Activated CD8-positive, alpha-beta memory T cell treated with anti-CD3 and anti-CD28 coated beads, Interleukin-2, amount 50 U/mL, for 4 hours (primary cell): Measurements from ENCODE around the gene SDR39U1.

Experiments used
- DNase-seq: peaks from one replicate; pipeline ENCODE4 v3.0.0-alpha.2; 2020

The SDR39U1 gene

DNA sequence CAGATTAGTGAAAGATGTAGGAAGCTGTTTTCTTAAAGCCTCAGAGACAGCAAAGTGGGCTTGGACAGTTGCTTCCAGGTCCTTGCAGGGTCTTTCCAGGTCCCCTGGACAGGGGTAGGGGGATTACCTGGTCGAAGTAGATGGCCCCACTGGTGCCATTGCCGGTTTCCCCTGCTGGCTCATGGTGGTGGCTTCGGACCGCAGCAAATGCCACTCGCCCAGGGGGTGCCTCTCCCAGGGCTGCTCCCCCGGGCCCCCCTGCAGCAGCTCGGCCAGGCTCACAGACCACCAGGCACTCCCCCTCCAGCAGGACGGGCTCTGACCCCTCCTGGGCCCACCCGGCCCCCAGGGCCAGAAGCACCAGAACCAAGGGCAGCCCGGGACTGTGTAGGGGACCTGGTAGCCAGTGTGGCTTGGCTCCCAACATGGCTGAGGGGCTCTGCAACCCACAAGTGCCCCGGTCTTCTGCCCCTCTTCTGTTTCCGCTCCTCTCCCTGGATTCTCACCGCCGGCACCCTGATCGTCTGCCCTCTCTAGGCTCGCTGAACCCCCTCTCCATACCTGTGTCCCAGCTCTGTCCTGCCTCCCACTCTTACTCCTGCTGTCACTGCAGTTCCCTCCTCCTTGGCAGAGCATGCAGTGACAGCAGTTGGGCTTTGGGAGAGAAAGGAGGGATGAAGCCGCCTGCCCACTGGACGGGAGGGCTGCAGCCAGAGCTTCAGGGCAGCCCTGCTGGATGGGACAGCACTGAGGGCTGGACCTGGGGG lies 13.8 kb downstream of the SDR39U1 start:
- no peak for DNase-seq

- DNase-seq, result no peak
These were observed 14.8 kb downstream of the SDR39U1 start for GRCh38 chr14:24427537-24428508.

GRCh38 chr14:24426912-24427536 lies 15.6 kb downstream of the SDR39U1 start:
- no peak for DNase-seq

DNA sequence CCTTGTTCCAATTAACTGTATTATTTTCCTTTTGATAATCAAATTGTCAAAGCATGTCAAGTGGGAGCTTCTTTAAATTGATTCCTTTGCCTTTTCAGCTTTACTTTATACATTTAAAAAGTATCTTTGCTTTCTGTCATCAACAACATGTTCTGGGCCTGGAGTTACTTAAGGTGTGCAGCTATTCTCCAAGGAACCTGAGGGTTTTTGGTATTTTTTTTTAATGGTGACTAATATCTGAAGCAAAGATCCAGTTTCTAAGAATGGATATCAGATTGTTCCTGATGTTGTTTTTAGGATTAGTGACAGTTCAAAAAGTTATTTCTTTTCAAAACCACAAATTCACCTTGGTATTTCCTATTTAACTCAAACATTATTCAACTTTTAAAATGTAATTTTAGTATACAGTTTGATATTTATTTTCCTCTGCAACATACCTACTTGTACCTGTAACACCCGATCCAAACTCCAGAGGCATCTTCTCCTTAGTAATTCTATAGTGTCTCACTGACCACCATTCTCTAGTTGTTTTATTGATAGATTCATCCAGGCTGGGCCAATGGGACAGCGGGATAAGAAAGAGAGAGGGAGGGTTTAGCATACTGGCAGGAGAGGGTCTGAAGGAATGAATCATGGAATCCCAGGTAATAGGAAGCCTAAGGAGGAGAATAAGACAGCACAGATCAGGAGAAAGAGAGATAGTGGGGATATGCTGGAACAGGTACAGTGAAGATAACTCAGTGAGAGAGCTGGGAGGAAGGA lies 16.2 kb downstream of the SDR39U1 start:
- DNase-seq, result no peak

GRCh38 chr14:24425704-24426103 lies 16.9 kb downstream of the SDR39U1 start:
- no peak for DNase-seq

- DNase-seq, result no peak
These were observed 19.6 kb downstream of the SDR39U1 start for GRCh38 chr14:24422694-24423601.

GRCh38 chr14:24422261-24422660 lies 20.3 kb downstream of the SDR39U1 start:
- no peak for DNase-seq

GRCh38 chr14:24418492-24418873 lies 24.1 kb downstream of the SDR39U1 start:
- DNase-seq, result no peak

- DNase-seq, result no peak
These were observed 24.6 kb downstream of the SDR39U1 start for GRCh38 chr14:24417832-24418491.

DNA sequence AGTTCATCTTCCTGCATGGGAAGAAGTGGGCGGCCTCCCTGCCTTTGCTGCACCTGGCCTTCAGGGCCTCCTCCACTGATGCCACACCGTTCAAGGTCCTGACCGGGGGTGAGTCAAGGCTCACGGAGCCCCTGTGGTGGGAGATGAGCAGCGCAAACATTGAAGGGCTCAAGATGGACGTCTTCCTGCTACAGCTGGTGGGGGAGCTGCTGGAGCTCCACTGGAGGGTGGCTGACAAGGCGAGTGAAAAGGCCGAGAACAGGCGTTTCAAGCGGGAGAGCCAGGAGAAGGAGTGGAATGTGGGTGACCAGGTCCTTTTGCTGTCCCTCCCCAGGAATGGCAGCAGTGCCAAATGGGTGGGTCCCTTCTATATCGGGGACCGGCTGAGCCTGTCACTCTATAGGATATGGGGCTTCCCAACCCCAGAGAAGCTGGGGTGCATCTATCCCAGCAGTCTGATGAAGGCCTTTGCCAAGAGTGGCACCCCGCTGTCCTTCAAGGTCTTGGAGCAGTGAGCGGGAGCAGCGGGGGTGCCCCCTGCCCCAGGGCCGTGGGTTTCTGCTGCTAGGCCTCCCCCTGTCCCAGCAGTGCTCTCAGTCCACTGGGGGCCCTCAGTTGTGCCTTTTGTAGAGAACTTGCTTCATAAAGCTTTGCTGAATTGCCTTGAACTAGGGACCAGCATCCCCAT lies 25.5 kb downstream of the SDR39U1 start:
- no peak for DNase-seq

GRCh38 chr14:24416254-24416931 lies 26.2 kb downstream of the SDR39U1 start:
- no peak for DNase-seq

DNA sequence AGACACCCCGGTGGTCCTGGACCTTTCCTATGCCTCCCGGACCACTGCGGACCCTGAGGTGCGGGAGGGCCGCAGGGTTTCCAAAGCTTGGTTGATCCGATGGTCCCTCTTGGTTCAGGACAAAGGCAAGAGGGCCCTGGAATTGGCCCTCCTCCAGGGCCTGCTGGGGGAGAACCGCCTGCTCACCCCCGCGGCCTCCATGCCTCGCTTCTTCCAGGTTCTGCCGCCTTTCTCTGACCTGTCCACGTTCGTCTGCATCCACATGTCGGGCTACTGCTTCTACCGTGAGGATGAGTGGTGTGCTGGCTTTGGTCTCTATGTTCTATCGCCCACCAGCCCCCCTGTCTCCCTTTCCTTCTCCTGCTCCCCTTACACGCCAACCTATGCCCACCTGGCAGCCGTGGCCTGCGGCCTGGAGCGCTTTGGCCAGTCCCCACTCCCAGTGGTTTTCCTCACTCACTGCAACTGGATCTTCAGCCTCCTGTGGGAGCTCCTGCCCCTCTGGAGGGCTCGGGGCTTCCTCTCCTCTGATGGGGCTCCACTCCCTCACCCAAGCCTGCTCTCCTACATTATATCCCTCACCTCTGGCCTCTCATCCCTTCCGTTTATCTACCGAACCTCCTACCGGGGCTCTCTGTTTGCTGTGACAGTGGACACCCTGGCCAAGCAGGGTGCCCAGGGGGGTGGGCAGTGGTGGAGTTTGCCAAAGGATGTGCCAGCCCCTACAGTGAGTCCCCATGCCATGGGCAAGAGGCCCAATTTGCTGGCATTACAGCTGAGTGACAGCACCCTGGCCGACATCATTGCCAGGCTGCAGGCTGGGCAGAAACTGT lies 26.9 kb downstream of the SDR39U1 start:
- no peak for DNase-seq

DNA sequence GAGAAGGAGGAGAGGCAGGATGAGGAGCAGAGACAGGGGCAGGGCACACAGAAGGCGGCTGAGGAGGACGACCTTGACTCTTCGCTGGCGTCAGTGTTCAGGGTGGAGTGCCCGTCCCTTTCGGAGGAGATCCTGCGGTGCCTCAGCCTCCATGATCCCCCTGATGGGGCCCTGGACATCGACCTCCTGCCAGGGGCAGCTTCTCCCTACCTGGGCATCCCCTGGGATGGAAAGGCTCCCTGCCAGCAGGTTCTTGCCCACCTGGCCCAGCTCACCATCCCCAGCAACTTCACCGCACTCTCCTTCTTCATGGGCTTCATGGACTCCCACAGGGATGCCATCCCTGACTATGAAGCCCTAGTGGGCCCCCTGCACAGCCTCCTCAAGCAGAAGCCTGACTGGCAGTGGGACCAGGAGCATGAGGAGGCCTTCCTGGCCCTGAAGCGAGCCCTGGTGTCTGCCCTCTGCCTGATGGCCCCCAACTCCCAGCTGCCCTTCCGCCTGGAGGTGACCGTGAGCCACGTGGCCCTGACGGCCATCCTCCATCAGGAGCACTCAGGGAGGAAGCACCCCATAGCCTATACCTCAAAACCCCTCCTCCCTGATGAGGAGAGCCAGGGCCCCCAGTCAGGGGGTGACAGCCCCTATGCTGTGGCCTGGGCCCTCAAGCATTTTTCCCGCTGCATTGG lies 27.7 kb downstream of the SDR39U1 start:
- no peak for DNase-seq

DNA sequence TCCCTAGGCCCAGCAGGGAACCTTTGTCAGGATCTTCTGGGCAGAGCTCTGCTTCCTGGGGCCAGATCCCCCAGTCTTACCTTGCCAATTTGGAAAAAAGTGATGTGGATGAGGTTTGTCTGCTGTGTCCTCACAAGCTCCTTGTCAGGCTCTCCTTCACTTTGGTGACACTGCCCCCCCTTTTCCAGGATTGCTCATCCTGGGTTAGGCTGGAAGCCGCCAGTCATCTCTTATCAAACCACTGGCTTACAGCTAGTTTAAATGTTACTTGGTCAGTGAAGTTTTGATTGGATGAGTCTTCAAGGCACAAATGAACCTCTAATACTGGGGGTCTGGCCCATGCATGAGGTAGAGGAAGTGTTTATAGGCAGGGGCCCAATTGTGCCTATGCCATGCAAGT lies 28.5 kb downstream of the SDR39U1 start:
- DNase-seq, result no peak

- no peak for DNase-seq
These were observed 30.9 kb downstream of the SDR39U1 start for GRCh38 chr14:24411443-24412389.

- DNase-seq, result no peak
These were observed 32.6 kb downstream of the SDR39U1 start for GRCh38 chr14:24409956-24410355.

DNA sequence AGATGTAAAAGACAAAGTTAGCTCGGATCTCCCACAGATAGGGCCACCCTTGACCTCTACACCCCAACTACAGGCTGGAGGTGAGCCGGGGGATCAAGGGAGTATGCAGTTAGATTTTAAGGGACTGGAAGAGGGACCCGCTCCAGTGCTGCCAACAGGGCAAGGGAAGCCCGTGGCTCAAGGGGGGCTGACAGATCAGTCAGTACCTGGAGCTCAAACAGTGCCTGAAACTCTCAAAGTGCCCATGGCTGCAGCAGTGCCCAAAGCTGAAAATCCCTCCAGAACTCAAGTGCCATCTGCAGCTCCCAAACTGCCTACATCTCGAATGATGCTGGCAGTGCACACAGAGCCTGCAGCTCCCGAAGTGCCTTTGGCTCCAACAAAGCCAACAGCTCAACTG lies 33.4 kb downstream of the SDR39U1 start:
- no peak for DNase-seq
